Right ventricle myocardium inferior (tissue), 1 donor: ENCODE data around the gene TTC3. TPM values are rescaled to one million over a fixed set of nuclear protein-coding genes. Genes with fewer than 3 reads are reported as not detected.
A peak's percentile ranks its signal among the peaks of the same experiment; 100 is the strongest.

Experiments
- ATAC-seq: fragments of 200-7000 bp; cut with Tn5 transposase; one replicate; pipeline ENCODE4 v1.9.1; 2020; ENCODE audit warnings: mild to moderate bottlenecking, moderate library complexity
- DNase-seq: peaks from one replicate; pipeline ENCODE4 v3.0.0; 2021; ENCODE audit errors: missing footprints
- intact Hi-C: fragments of 100-400 bp; cut with DNase I; formaldehyde crosslinking; loops from one replicate; pipeline ENCODE4 v1.11.0; 2022
- total RNA-seq: library from RNA; stranded (reverse); fragmentation: NEBNext Ultra II Directional; extraction: Animal tissue kit (Norgen Biotek cat#: 25700); gene quantifications from one replicate; pipeline ENCODE4 v1.2.1, GENCODE V29; 2021
- donor health status: DM: no; HTN: yes; CAD: no; lungs with severe emphysema.

TTC3 gene
- total RNA-seq, 1 donor from 2014 or later, result 35.8 TPM

GRCh38 chr21:37059181-37059580 is 13.9 kb upstream of the TTC3 start:
- ATAC-seq (no peak), DNase-seq (no peak)
- intact Hi-C loops, result no loop called here

- DNase-seq, result peak; percentile 64
- intact Hi-C loops, result no loop called here
- peak; percentile 84 for ATAC-seq
These were observed 12.8 kb upstream of the TTC3 start for GRCh38 chr21:37060296-37060695.

DNA sequence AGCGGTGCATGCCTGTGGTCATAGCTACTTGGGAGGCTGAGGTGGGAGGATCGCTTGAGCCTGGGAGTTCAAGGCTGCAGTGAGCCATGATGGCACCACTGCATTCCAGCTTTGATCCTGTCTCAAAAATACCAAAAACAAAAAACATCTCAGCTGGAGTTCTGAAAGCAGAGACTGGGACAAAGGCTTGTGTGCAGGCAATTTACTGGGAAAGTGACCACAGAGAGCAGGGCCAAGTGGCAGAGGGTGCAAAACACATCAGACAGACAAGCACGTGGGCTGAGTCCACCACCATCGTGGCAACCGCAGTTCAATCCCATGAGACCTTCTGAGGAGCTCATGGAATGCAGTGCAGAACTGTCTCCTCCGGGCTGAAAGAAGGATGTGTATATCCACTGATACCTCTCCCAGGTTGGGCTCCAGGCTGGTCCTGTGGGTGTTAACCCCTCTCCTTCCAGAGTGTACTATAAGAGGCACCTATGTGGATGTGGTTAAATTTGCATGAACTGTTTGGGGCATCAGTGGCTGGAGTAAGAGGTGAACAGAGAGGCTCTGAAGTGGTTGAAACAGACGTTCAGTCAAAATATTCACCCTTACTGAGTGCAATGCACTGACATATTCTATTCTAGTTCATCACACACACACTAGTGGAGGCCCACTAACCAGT is 11.0 kb upstream of the TTC3 start:
- DNase-seq, result no peak
- intact Hi-C loops, result no loop called here
- ATAC-seq, result no peak

DNA sequence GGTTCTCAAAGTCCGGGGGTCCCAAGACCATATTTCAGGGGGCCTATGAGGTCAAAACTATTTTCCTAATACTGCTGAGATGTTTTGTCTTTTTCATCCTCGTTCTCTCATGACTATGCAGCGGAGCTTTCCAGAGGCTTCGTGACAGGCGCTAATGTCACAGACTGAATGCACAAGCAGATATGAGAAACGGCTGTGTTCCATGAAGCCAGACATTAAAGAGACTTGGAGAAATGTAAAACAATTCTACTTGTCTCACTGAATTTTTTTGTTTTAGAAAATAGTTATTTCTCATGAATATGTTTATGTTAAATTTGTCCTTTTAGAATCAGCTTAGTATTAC is 10.5 kb upstream of the TTC3 start:
- intact Hi-C loops, result no loop called here
- ATAC-seq, result no peak
- no peak for DNase-seq

GRCh38 chr21:37063433-37063832 is 9.6 kb upstream of the TTC3 start:
- DNase-seq (no peak), ATAC-seq (no peak)
- intact Hi-C loops, result no loop called here

DNA sequence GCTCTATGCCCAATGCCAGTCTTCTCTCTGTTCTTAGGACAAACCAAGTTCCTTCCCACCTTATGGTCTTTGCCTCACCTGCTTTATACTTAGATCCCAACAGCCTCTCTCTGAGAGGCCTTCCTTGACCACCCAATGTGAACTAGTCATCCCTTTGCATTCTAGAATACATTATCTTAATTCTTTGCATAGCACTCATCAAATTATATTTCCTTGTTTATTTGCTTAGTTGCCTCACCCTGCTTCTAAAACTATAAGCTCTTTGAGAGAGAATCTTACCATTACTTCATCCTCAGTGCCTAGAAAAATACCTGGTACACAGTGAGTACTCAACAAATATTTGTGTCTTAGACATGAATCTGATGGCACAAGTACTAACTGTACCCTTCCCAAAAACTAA is 8.2 kb upstream of the TTC3 start:
- no peak for ATAC-seq
- no peak for DNase-seq
- intact Hi-C loops, result no loop called here

DNA sequence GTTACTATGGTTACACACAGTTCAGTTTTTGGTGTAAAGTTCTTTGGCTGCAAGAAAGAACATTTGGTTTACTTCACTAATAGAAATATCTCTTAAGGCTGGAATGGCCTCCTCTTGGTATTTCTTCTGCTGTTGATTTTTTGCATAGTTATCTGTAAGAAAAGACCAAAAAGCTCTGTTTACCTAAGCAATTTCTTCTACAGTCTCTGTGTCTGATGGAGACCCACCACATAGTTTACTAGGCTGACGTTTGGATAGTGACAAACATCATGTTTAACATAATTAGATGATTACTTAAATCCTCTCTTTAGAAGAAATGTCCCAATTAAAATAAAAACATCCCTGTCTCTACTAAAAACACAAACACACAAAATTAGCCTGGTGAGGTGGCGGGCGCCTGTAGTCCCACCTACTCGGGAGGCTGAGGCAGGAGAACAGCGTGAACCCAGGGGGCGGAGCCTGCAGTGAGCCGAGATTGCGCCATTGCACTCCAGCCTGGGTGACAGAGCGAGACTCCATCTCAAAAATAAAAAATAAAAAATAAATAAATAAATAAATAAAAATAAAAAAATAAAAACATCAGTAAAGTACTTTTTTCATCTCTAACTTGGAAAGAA is 7.4 kb upstream of the TTC3 start:
- intact Hi-C loops, result no loop called here
- DNase-seq (no peak), ATAC-seq (no peak)

DNA sequence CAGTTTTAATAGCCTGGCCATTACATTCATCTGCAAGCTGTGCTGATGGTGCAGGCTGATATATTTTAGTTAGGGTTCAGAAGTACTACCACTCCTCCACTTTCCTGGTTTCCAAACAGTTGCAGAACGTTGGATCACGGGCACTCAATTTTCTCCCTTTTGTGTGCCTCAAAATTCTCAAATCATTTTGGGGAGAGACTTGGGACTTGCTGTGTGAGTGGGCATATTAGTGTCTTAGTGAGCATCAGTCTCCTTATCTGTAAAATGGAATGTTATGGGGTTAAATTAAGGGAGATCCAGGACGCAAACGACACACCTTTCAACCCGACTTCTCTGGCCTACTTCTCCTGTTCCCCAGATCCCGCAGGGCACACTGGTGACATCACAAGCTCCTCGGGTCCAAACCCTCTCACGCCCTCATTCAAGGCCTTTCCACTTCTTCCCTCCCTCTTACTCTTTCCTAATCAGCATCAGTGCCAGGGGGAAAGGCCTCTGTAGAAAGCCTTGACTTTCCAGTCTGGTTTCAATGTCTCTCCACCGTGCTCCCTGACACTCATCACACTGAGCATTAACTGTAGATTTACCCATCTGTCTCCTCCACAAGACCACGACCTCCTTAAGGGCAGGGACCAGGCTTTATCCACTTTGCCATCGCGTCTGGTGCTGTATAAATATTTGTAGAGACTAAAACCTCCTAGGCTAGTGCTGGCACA is 1.3 kb upstream of the TTC3 start:
- peak; percentile 72 for DNase-seq
- intact Hi-C loops, result loop anchor here (5.0 kb wide), 2 partner anchors 79 to 491 kb away; no protein-coding TSS in a partner anchor
- ATAC-seq, result peak; percentile 33

DNA sequence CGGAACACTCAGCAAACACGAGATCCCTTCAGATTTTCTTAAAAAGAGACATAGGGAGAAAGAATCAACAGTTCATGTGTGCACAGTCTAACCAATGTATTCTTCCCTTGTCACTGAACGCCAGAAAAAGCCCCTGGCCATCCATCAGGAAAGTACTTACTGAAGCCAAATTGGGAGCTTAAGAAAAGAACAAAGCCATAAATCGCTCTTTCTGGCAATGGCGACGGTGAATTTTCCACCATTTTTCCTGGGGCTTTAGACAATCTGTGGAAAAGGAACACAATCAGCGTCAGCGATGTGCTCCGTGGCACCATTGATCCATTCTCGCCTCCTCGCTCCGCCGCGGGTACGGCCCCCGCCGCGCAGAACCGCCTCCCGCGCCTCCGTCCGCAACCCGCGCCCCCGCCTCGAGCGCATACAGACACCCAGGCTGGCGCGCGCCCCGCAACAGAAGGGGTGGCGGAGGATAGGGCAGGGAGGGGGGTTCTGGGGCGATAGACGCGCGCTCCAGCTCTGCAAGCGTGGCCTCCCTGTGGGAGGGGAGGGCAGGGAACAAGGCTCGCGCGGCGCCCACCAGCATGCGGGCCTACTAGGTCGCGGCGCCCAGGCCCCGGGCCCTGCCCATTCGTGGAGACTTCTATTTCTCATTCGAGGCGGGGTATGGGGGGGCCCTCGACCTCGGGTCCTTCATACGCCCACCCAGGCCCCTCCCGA is 623 bp upstream of the TTC3 start:
- ATAC-seq (peak; percentile 81), DNase-seq (peak; percentile 92)
- intact Hi-C loops, result loop anchor here (5.0 kb wide), 2 partner anchors 80 to 490 kb away; no protein-coding TSS in a partner anchor

GRCh38 chr21:37073417-37074196 is 553 bp downstream of the TTC3 start:
- DNase-seq (peak; percentile 88), ATAC-seq (peak; percentile 43)
- intact Hi-C loops, result loop anchor here (5.0 kb wide), 2 partner anchors 81 to 489 kb away; no protein-coding TSS in a partner anchor

DNA sequence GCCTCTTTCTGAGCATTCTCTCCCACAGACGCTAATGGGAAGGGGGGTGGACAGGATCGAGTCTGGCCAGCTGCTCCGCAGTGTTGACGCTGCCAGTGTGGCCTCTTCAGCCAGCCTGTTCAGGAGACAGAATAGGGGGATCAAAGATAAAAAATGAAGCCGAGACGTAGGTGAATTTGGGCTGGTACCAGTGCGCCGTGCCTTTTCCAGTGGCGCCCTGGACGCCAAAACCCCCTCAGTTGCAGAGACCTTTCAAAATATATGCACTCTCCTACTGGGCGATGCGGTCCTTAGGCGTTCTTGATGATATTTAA is 1.1 kb downstream of the TTC3 start:
- DNase-seq, result peak; percentile 69
- no peak for ATAC-seq

GRCh38 chr21:37074546-37074945 is 1.5 kb downstream of the TTC3 start:
- intact Hi-C loops, result loop anchor here (5.0 kb wide), 2 partner anchors 82 to 488 kb away; no protein-coding TSS in a partner anchor
- no peak for DNase-seq
- no peak for ATAC-seq

More for the DNA sequence above, 1.1 kb downstream of the TTC3 start:
- intact Hi-C loops, result loop anchor here (5.0 kb wide), 2 partner anchors 82 to 488 kb away; no protein-coding TSS in a partner anchor

DNA sequence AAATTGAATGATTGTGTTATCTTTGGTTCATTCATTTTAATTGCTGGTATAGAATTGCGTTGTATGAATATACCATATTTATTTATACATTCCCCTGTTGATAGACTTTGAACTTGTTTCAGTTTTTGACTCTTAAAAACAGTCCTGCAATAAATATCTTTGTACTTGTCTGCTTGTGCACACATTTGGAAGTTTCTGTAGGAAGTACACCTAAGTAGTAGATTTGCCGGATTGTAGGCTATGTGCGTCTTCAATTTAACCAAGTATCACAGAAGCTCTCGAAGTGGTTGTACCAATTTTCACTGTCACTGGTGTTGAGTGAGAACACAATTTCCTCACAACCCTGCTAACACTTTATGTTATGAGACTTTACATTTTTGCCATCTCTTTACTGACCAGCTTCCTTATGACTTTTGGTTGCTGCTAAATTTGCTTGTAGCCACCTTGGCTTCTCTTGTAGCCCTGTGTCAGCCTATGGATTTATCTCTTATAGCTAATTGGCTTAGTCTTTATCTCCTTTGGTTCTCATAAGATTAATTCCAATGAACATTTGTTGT is 2.2 kb downstream of the TTC3 start:
- intact Hi-C loops, result no loop called here
- DNase-seq (no peak), ATAC-seq (no peak)

DNA sequence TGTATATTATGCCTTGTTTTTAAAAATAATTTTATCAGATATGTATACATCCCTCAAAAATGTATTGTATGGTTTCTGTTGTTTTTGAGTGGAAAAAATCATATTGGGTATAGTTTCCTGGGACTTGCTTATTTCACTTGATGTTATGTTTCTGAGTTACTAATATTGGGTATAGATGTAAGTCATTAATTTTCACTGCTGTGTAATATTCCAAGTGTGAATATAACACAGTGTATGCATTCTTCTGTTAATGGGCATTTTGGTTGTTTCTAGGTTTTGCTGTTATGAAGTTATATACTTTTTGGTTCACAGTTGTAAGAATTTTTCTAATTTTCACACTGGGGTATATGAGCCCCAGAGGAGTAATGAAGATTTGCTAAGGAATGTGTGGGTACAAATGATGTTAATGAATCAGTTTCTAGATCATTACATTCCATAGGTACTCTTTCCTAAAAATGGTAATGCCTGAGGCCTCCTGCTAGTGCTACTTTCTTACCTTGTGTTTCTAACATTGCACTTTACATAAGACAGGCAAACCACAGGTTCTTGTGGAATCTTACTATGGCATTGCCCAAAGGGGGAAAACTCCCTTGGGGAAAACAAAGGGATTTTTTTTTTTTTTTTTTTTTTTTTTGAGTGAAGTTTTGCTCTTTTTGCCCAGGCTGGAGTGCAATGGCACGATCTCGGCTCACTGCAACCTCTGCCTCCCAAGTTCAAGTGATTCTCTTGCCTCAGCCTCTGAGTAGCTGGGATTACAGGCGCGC is 3.2 kb downstream of the TTC3 start:
- DNase-seq, result no peak
- ATAC-seq, result no peak
- intact Hi-C loops, result no loop called here

- no peak for ATAC-seq
- DNase-seq, result no peak
- intact Hi-C loops, result no loop called here
These were observed 4.3 kb downstream of the TTC3 start for GRCh38 chr21:37077403-37077802.

- intact Hi-C loops, result no loop called here
- ATAC-seq, result no peak
- no peak for DNase-seq
These were observed 6.3 kb downstream of the TTC3 start for GRCh38 chr21:37079211-37079824.

DNA sequence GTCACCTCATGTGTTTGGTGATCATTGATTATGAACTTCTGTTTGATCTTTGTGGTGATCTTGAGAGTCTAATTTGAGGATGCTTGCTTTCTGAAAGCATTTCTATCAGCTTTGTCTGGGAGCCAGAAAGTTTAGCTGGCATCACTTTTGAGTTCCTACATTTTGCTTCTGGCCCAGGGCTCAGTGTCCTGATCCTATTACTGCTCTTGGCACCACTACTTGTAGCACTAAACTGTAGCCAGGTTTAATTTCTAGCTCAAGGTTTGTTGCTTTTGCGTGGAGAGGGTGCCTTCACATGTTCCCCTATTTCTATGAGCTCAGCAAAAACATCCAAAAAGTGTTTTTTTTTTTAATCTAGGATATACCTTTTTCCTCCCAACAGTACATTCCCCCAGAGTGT is 9.3 kb downstream of the TTC3 start:
- intact Hi-C loops, result no loop called here
- DNase-seq (no peak), ATAC-seq (no peak)
